ENCODE measurements around the gene TIAM2. TPM values are rescaled to one million over a fixed set of nuclear protein-coding genes. Genes with fewer than 3 reads are reported as not detected.

TIAM2 gene
- total and polyA plus RNA-seq, 9 of the 15 experiments (the other 6 are each of a cell fraction or from before 2014, with no cell fraction given), result 0.73 to 6.5 (median 4.3) TPM

DNA sequence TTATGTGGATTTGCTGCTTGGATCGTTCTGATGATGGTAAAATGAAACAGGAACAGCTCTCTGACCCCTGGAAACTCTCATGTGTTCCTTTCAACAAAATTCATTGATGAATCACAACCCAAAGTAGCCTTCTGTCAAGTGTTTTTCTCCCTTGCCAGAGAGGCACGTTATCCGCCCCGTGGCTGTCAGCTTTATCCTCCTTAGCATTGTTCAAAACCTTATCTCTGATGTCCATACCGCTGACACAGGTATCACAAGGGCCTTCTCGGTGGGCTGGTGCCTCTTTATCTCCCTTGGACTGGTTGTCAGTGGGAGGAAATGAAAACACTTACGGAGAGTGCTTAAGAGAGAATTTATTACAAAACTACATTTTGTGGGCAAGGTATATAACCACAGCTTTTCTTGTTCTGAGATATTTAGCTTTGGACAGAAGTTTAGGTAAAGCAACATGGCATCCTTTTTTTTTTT lies 84.9 kb downstream of the TIAM2 start:
- 0% methylated on average over 7 of the region's 7 CpGs for WGBS (ENCODE audit: insufficient coverage, low coverage, missing lambda C conversion rate)
- H3K36me3 ChIP-seq (ENCODE audit: control insufficient read depth, insufficient read depth, low read length), result no peaks in the 10 kb centered on the region
- ATAC-seq (peak; percentile 88), FAIRE-seq (peak; percentile 89), DNase-seq (ENCODE audit: extremely low read depth in 1 of 4, low spot score in 3 of 4) (peak; percentile 74 to 89 (median 82))
- H3K27ac ChIP-seq (ENCODE audit: extremely low read depth, low read depth, low read length), result no peak overlapping the region
- BruUV-seq (replicated peaks), result no TSS peak
- H3K9me3 ChIP-seq (replicated peaks; ENCODE audit: control insufficient read depth, insufficient read depth, low read depth, low read length), result no peaks in the 10 kb centered on the region
- intact Hi-C loops (cut with micrococcal nuclease), result no loop called here
- peaks cover 6 to 22% of the 10 kb centered on the region in 2 experiments for H3K27me3 ChIP-seq (ENCODE audit: control insufficient read depth in 2 of 2, insufficient read depth in 2 of 2, low read length in 2 of 2)
- peaks cover 2% of the 10 kb centered on the region; the same call in 1 of the 2 replicates for H4K20me1 ChIP-seq (replicated peaks; ENCODE audit: control insufficient read depth, insufficient read depth, low read length)
- H3K9ac ChIP-seq (ENCODE audit: insufficient read depth in 1 of 2, low read depth in 2 of 2, low read length in 2 of 2), result no peak overlapping the region
- no peaks in the 10 kb centered on the region for H3K79me2 ChIP-seq (ENCODE audit: control insufficient read depth, insufficient read depth, low read length)
- 0 out of 2 replicates have a peak overlapping the region, but pooled peaks have one; percentile 26 for H3K4me2 ChIP-seq (ENCODE audit: insufficient read depth, low read length)
- H3K9me1 ChIP-seq (ENCODE audit: control insufficient read depth, insufficient read depth, low read length), result no peaks in the 10 kb centered on the region
- peaks cover 13 to 24% of the 10 kb centered on the region in 2 experiments; a peak in 3 of 5 replicates for H3K4me1 ChIP-seq (replicated peaks in 1 of 2; ENCODE audit: control insufficient read depth in 2 of 2, insufficient read depth in 2 of 2, low read length in 2 of 2)
- no peak overlapping the region for H3K4me3 ChIP-seq
- no peak overlapping the region for H2AFZ ChIP-seq (ENCODE audit: low read depth, low read length)
- in situ Hi-C loops (cut with MboI), result no loop called here
- CTCF ChIA-PET (ENCODE audit: low intra/inter-chr PET ratio), result no interaction called here
- POLR2A ChIA-PET, result interaction anchor here (0.6 kb wide), 1 partner anchor 72 kb away, joined by 3 read pairs; no protein-coding TSS in a partner anchor
- TF ChIP-seq NFIX (CRISPR knock-in tag; IDR thresholded peaks at IDR 0.05; ENCODE audit: low read depth) (no peak), ZKSCAN8 (CRISPR knock-in tag; IDR thresholded peaks at IDR 0.05) (peak; percentile 64; the same call in 1 of the 2 replicates), SOX6 (IDR thresholded peaks at IDR 0.05) (peak; percentile 100), TAL1 (IDR thresholded peaks at IDR 0.05) (peak; percentile 98), NFYB (IDR thresholded peaks at IDR 0.05; ENCODE audit: extremely low read depth, insufficient read length) (no peak), ADNP (tag; IDR thresholded peaks at IDR 0.05) (peak; percentile 56), C11orf30 (IDR thresholded peaks at IDR 0.05; ENCODE audit: low read depth) (0 out of 2 replicates have a peak, but pooled peaks have one; percentile 21), NR4A1 (CRISPR knock-in tag; IDR thresholded peaks at IDR 0.05) (no peak), NR4A1 (tag; IDR thresholded peaks at IDR 0.05) (peak; percentile 87), SMARCE1 (IDR thresholded peaks at IDR 0.05) (peak; percentile 96), PHB2 (IDR thresholded peaks at IDR 0.05; ENCODE audit: low read depth) (peak; percentile 85), CLOCK (CRISPR knock-in tag; IDR thresholded peaks at IDR 0.05; ENCODE audit: borderline replicate concordance) (peak; percentile 91), NCOA2 (IDR thresholded peaks at IDR 0.05; ENCODE audit: partially characterized antibody in 2 of 2) (peak in 1 of 2 experiments; percentile 61), POLR2AphosphoS5 (IDR thresholded peaks at IDR 0.05; ENCODE audit: control insufficient read depth, insufficient read depth, low read depth, low read length) (peak; percentile 96)
- TF ChIP-seq, protein P1, sequence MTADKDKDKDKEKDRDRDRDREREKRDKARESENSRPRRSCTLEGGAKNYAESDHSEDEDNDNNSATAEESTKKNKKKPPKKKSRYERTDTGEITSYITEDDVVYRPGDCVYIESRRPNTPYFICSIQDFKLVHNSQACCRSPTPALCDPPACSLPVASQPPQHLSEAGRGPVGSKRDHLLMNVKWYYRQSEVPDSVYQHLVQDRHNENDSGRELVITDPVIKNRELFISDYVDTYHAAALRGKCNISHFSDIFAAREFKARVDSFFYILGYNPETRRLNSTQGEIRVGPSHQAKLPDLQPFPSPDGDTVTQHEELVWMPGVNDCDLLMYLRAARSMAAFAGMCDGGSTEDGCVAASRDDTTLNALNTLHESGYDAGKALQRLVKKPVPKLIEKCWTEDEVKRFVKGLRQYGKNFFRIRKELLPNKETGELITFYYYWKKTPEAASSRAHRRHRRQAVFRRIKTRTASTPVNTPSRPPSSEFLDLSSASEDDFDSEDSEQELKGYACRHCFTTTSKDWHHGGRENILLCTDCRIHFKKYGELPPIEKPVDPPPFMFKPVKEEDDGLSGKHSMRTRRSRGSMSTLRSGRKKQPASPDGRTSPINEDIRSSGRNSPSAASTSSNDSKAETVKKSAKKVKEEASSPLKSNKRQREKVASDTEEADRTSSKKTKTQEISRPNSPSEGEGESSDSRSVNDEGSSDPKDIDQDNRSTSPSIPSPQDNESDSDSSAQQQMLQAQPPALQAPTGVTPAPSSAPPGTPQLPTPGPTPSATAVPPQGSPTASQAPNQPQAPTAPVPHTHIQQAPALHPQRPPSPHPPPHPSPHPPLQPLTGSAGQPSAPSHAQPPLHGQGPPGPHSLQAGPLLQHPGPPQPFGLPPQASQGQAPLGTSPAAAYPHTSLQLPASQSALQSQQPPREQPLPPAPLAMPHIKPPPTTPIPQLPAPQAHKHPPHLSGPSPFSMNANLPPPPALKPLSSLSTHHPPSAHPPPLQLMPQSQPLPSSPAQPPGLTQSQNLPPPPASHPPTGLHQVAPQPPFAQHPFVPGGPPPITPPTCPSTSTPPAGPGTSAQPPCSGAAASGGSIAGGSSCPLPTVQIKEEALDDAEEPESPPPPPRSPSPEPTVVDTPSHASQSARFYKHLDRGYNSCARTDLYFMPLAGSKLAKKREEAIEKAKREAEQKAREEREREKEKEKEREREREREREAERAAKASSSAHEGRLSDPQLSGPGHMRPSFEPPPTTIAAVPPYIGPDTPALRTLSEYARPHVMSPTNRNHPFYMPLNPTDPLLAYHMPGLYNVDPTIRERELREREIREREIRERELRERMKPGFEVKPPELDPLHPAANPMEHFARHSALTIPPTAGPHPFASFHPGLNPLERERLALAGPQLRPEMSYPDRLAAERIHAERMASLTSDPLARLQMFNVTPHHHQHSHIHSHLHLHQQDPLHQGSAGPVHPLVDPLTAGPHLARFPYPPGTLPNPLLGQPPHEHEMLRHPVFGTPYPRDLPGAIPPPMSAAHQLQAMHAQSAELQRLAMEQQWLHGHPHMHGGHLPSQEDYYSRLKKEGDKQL (CRISPR knock-in tag; IDR thresholded peaks at IDR 0.05; ENCODE audit: borderline replicate concordance), result no peak

Data from K562 (cell line).